Skeletal muscle satellite cell (primary cell): ENCODE measurements around the gene SRXN1.
"Not testable (repeated sequence)": the region's sequence is repeated elsewhere in the genome, so short reads cannot be mapped to it uniquely, and the experiment has no call there.

Experiments
- H3K27me3 ChIP-seq: 2 replicates; pipeline ENCODE4 v1.7.0; 2013; ENCODE audit warnings: low read length; ENCODE audit not compliant: control insufficient read depth, insufficient read depth
- H3K36me3 ChIP-seq: 2 replicates; pipeline ENCODE4 v1.7.0; 2013; ENCODE audit warnings: mild to moderate bottlenecking, control low read depth, low read length; ENCODE audit not compliant: insufficient read depth
- H3K4me1 ChIP-seq: 2 replicates; pipeline ENCODE4 v1.7.0; 2013; ENCODE audit warnings: low read length; ENCODE audit not compliant: control insufficient read depth, insufficient read depth
- H3K4me2 ChIP-seq: 2 replicates; pipeline ENCODE4 v1.7.0; 2013; ENCODE audit warnings: mild to moderate bottlenecking, low read length
- H3K4me3 ChIP-seq: 2 replicates; pipeline ENCODE4 v1.7.0; 2013; ENCODE audit warnings: low read length
- H3K9ac ChIP-seq: 2 replicates; pipeline ENCODE4 v1.7.0; 2013; ENCODE audit warnings: mild to moderate bottlenecking, low read depth, low read length, moderate library complexity
- H3K9me3 ChIP-seq: replicated peaks from 2 replicates; pipeline ENCODE4 v1.7.0; 2013; ENCODE audit warnings: mild to moderate bottlenecking, control low read depth, low read length

Gene SRXN1

GRCh38 chr20:651713-652614, 1.0 kb downstream of the SRXN1 start:
- H3K9me3 ChIP-seq = no peaks in the 10 kb centered on the region

GRCh38 chr20:650954-651353, 2.0 kb downstream of the SRXN1 start:
- no peaks in the 10 kb centered on the region for H3K9me3 ChIP-seq
- no peak overlapping the region for H3K4me3 ChIP-seq
- peaks cover 43% of the 10 kb centered on the region for H3K36me3 ChIP-seq

More at GRCh38 chr20:651713-652614, 1.0 kb downstream of the SRXN1 start:
- no peaks in the 10 kb centered on the region for H3K27me3 ChIP-seq
- peaks cover 25% of the 10 kb centered on the region for H3K4me1 ChIP-seq
- peaks cover 36% of the 10 kb centered on the region for H3K36me3 ChIP-seq
- H3K4me2 ChIP-seq = peak overlapping the region; percentile 92
- H3K4me3 ChIP-seq = peak overlapping the region; percentile 90
- H3K9ac ChIP-seq = peak overlapping the region; percentile 94

GRCh38 chr20:650281-650680, 2.7 kb downstream of the SRXN1 start:
- Histone ChIP-seq H3K4me3 (no peak overlapping the region), H3K4me2 (peak overlapping the region; percentile 92), H3K27me3 (no peaks in the 10 kb centered on the region), H3K9me3 (no peaks in the 10 kb centered on the region), H3K36me3 (peaks cover 46% of the 10 kb centered on the region), H3K9ac (no peak overlapping the region), H3K4me1 (peaks cover 25% of the 10 kb centered on the region)

More at GRCh38 chr20:650954-651353, 2.0 kb downstream of the SRXN1 start:
- Histone ChIP-seq H3K9ac (no peak overlapping the region), H3K4me2 (peak overlapping the region; percentile 92), H3K27me3 (no peaks in the 10 kb centered on the region), H3K4me1 (peaks cover 25% of the 10 kb centered on the region)

GRCh38 chr20:647479-648019, 5.5 kb downstream of the SRXN1 start:
- H3K4me2 ChIP-seq = no peak overlapping the region
- H3K36me3 ChIP-seq = peaks cover 46% of the 10 kb centered on the region
- peaks cover 13% of the 10 kb centered on the region for H3K4me1 ChIP-seq
- no peak overlapping the region for H3K4me3 ChIP-seq
- peaks cover 5% of the 10 kb centered on the region for H3K27me3 ChIP-seq
- no peaks in the 10 kb centered on the region for H3K9me3 ChIP-seq
- no peak overlapping the region for H3K9ac ChIP-seq

- H3K36me3 ChIP-seq = peaks cover 46% of the 10 kb centered on the region
- H3K4me3 ChIP-seq = no peak overlapping the region
- H3K4me2 ChIP-seq = no peak overlapping the region
- peaks cover 7% of the 10 kb centered on the region for H3K4me1 ChIP-seq
- no peaks in the 10 kb centered on the region for H3K9me3 ChIP-seq
- H3K9ac ChIP-seq = no peak overlapping the region
- H3K27me3 ChIP-seq = peaks cover 5% of the 10 kb centered on the region
These were observed 6.1 kb downstream of the SRXN1 start for GRCh38 chr20:646868-647233.

GRCh38 chr20:646107-646867, 6.7 kb downstream of the SRXN1 start:
- Histone ChIP-seq H3K4me1 (peaks cover 4% of the 10 kb centered on the region), H3K9ac (no peak overlapping the region), H3K36me3 (peaks cover 46% of the 10 kb centered on the region), H3K4me2 (no peak overlapping the region), H3K4me3 (no peak overlapping the region), H3K9me3 (no peaks in the 10 kb centered on the region), H3K27me3 (peaks cover 5% of the 10 kb centered on the region)

GRCh38 chr20:645318-646106, 7.5 kb downstream of the SRXN1 start:
- no peaks in the 10 kb centered on the region for H3K9me3 ChIP-seq
- H3K4me1 ChIP-seq = no peaks in the 10 kb centered on the region
- no peak overlapping the region for H3K4me3 ChIP-seq
- no peak overlapping the region for H3K4me2 ChIP-seq
- peaks cover 40% of the 10 kb centered on the region for H3K36me3 ChIP-seq
- no peak overlapping the region for H3K9ac ChIP-seq
- H3K27me3 ChIP-seq = peaks cover 10% of the 10 kb centered on the region

GRCh38 chr20:644692-645317, 8.2 kb downstream of the SRXN1 start:
- H3K4me3 ChIP-seq = no peak overlapping the region
- H3K9ac ChIP-seq = no peak overlapping the region
- peaks cover 34% of the 10 kb centered on the region for H3K36me3 ChIP-seq
- H3K27me3 ChIP-seq = peaks cover 18% of the 10 kb centered on the region
- H3K9me3 ChIP-seq = no peaks in the 10 kb centered on the region
- no peak overlapping the region for H3K4me2 ChIP-seq
- no peaks in the 10 kb centered on the region for H3K4me1 ChIP-seq

GRCh38 chr20:642398-643174, 10.4 kb downstream of the SRXN1 start:
- H3K4me1 ChIP-seq = no peaks in the 10 kb centered on the region
- H3K36me3 ChIP-seq = peaks cover 16% of the 10 kb centered on the region
- H3K4me2 ChIP-seq = peak overlapping the region; percentile 52
- H3K27me3 ChIP-seq = peaks cover 22% of the 10 kb centered on the region
- no peaks in the 10 kb centered on the region for H3K9me3 ChIP-seq
- no peak overlapping the region for H3K9ac ChIP-seq
- peak overlapping the region; percentile 19 for H3K4me3 ChIP-seq

- not testable (repeated sequence) for H3K4me1 ChIP-seq, H3K4me3 ChIP-seq, H3K9ac ChIP-seq, H3K4me2 ChIP-seq, H3K9me3 ChIP-seq
- Histone ChIP-seq H3K36me3 (peaks cover 11% of the 10 kb centered on the region), H3K27me3 (peaks cover 28% of the 10 kb centered on the region)
These were observed 11.0 kb downstream of the SRXN1 start for GRCh38 chr20:642013-642397.
